ENCODE results near the gene CFAP206. TPM values are rescaled to one million over a fixed set of nuclear protein-coding genes. Genes with fewer than 3 reads are reported as not detected.

The CFAP206 gene
- total RNA-seq, 2 experiments from 2014 or later, result not detected

GRCh38 chr6:87384038-87384437, 23.7 kb upstream of the CFAP206 start:
- intact Hi-C loops (cut with micrococcal nuclease), result loop anchor here (10.0 kb wide), 1 partner anchor 249 kb away; no protein-coding TSS in a partner anchor
- Mint-ChIP-seq H3K4me1 (ENCODE audit: low read depth) (peaks cover 2% of the 10 kb centered on the region), H3K27ac (no peak overlapping the region), H3K36me3 (ENCODE audit: low read depth) (no peaks in the 10 kb centered on the region), H3K27me3 (no peaks in the 10 kb centered on the region), H3K4me3 (no peak overlapping the region), H3K9me3 (no peaks in the 10 kb centered on the region)
- TF ChIP-seq CTCF (IDR thresholded peaks at IDR 0.05), result no peak
- ATAC-seq, result no peak
- ChIA-PET CTCF (no interaction called here), POLR2A (interaction anchor here (0.7 kb wide), 1 partner anchor 45 kb away, joined by 3 read pairs; no protein-coding TSS in a partner anchor)
- DNase-seq, result no peak

- CTCF ChIA-PET, result interaction anchor here (0.7 kb wide), 1 partner anchor 64 kb away, joined by 3 read pairs; no protein-coding TSS in a partner anchor
Observed at GRCh38 chr6:87384449-87384848, 23.3 kb upstream of the CFAP206 start.

GRCh38 chr6:87391334-87391733, 16.4 kb upstream of the CFAP206 start:
- DNase-seq, result peak; percentile 19
- Mint-ChIP-seq H3K4me1 (ENCODE audit: low read depth) (no peaks in the 10 kb centered on the region), H3K36me3 (ENCODE audit: low read depth) (no peaks in the 10 kb centered on the region), H3K27me3 (no peaks in the 10 kb centered on the region), H3K4me3 (no peak overlapping the region), H3K9me3 (no peaks in the 10 kb centered on the region), H3K27ac (no peak overlapping the region)
- intact Hi-C loops (cut with micrococcal nuclease), result no loop called here
- TF ChIP-seq CTCF (IDR thresholded peaks at IDR 0.05), result no peak
- ChIA-PET CTCF (interaction anchor here (1.0 kb wide), 1 partner anchor 251 kb away, joined by 4 read pairs; no protein-coding TSS in a partner anchor), POLR2A (interaction anchor here (0.6 kb wide), 1 partner anchor 241 kb away, joined by 3 read pairs; no protein-coding TSS in a partner anchor)
- peak; percentile 38 for ATAC-seq

More at GRCh38 chr6:87384449-87384848, 23.3 kb upstream of the CFAP206 start:
- Mint-ChIP-seq H3K9me3 (no peaks in the 10 kb centered on the region), H3K4me3 (no peak overlapping the region), H3K27me3 (no peaks in the 10 kb centered on the region), H3K27ac (no peak overlapping the region), H3K4me1 (ENCODE audit: low read depth) (no peaks in the 10 kb centered on the region), H3K36me3 (ENCODE audit: low read depth) (no peaks in the 10 kb centered on the region)
- TF ChIP-seq CTCF (IDR thresholded peaks at IDR 0.05), result no peak
- intact Hi-C loops (cut with micrococcal nuclease), result loop anchor here (10.0 kb wide), 1 partner anchor 250 kb away; no protein-coding TSS in a partner anchor
- DNase-seq, result no peak
- POLR2A ChIA-PET, result interaction anchor here (0.7 kb wide), 1 partner anchor 45 kb away, joined by 3 read pairs; no protein-coding TSS in a partner anchor
- no peak for ATAC-seq

- CTCF ChIA-PET, result interaction anchor here (0.7 to 2.6 kb wide), 19 partner anchors 11 to 1478 kb away, joined by 3 to 29 read pairs (median 3); partner anchors contain the start of genes CFAP206, ORC3 and RARS2
- intact Hi-C loops (cut with micrococcal nuclease), result no loop called here
- Mint-ChIP-seq H3K27me3 (no peaks in the 10 kb centered on the region), H3K4me1 (ENCODE audit: low read depth) (no peaks in the 10 kb centered on the region), H3K4me3 (no peak overlapping the region), H3K36me3 (ENCODE audit: low read depth) (no peaks in the 10 kb centered on the region), H3K27ac (no peak overlapping the region), H3K9me3 (no peaks in the 10 kb centered on the region)
- peak; percentile 98 for ATAC-seq
- peak; percentile 77 for TF ChIP-seq CTCF (IDR thresholded peaks at IDR 0.05)
- POLR2A ChIA-PET, result interaction anchor here (1.1 kb wide), 1 partner anchor 79 kb away, joined by 3 read pairs; no protein-coding TSS in a partner anchor
- DNase-seq, result peak; percentile 54
Observed at GRCh38 chr6:87393026-87393622, 14.6 kb upstream of the CFAP206 start.

GRCh38 chr6:87395431-87395830, 12.3 kb upstream of the CFAP206 start:
- ChIA-PET POLR2A (no interaction called here), CTCF (no interaction called here)
- no peaks in the 10 kb centered on the region for H3K27me3 Mint-ChIP-seq
- H3K36me3 Mint-ChIP-seq (ENCODE audit: low read depth), result no peaks in the 10 kb centered on the region
- no peak overlapping the region for H3K4me3 Mint-ChIP-seq
- no peak for TF ChIP-seq CTCF (IDR thresholded peaks at IDR 0.05)
- intact Hi-C loops (cut with micrococcal nuclease), result no loop called here
- DNase-seq (no peak), ATAC-seq (no peak)
- no peaks in the 10 kb centered on the region for H3K9me3 Mint-ChIP-seq
- no peaks in the 10 kb centered on the region for H3K4me1 Mint-ChIP-seq (ENCODE audit: low read depth)
- no peak overlapping the region for H3K27ac Mint-ChIP-seq
